ENCODE results near the gene IFNAR1.
A peak's percentile ranks its signal among the peaks of the same experiment; 100 is the strongest.
"Not testable (repeated sequence)": the region's sequence is repeated elsewhere in the genome, so short reads cannot be mapped to it uniquely, and the experiment has no call there.

IFNAR1 gene

DNA sequence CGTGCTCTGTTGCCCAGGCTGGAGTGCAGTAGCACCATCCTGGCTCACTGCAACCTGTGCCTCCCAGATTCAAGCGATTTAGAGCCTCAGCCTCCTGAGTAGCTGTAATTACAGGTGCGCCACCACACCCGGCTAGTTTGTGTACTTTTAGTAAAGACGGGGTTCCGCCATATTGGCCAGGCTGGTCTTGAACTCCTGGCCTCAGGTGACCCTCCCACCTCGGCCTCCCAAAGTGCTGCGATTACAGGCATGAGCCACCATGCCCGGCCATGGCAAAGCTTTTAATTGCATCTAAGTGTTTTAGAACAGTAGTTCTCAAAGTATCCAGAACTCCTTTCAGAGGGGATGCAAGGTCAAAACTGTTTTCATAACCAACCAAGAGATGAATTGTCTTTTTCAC is 53.3 kb downstream of the IFNAR1 start:
- DNase-seq = no peak

GRCh38 chr21:33379934-33380333 is 55.2 kb downstream of the IFNAR1 start:
- DNase-seq = not testable (repeated sequence)

DNA sequence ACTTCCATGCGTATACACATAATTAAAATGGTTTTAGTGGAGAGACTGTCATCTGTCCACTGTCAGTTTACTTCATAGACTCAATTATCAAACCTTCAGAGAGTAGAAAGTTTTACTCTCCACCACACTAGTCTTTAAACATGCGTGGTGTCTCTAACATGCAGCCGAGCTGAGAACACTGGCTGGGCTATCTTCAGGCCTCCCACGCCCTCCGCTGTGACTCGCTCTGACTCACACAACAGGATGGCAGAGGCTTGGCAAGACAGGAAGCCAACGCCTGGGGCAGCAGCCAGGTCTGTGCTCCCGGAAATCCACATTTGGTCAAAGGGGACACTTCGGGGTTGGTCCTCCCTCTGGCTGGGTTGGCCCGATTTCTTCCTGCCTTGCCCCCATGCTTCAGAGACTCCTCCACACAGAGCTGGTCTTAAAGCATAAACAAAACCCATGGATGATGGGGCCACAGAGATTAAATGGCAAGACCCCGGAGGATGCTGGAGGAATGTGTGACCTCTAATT is 55.8 kb downstream of the IFNAR1 start:
- DNase-seq = peak; percentile 84

GRCh38 chr21:33381381-33381780 is 56.6 kb downstream of the IFNAR1 start:
- not testable (repeated sequence) for DNase-seq

GRCh38 chr21:33383056-33383888 is 58.5 kb downstream of the IFNAR1 start:
- peak; percentile 54 for DNase-seq

GRCh38 chr21:33384841-33385331 is 60.1 kb downstream of the IFNAR1 start:
- DNase-seq = no peak

DNA sequence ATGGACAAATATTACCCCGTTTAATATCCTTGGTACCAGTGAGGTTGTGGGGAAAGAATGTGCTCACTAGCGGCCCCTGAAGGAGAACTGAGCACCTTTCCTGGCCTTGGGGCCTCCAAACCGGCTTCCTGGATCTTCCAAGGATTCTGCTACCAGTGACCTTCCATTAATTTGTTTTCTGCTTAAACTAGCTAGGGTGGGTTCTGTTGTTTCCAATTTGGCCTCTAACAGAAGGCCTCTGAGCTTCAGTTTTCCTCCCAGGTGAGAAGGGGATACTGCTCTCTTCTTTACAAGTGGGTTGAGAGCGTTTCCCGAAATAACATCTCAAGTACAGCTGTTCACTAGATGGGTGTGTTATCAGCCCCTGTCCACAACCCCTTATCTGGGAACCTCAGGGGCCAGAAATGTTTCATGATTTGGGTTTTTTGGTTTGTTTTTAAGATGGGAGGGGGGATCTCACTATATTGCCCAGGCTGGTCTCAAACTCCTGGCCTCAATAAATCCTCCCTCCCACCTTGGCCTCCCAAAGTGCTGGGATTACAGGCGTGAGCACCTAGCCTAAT is 61.5 kb downstream of the IFNAR1 start:
- no peak for DNase-seq

GRCh38 chr21:33387294-33387693 is 62.5 kb downstream of the IFNAR1 start:
- DNase-seq = no peak

GRCh38 chr21:33388188-33388587 is 63.4 kb downstream of the IFNAR1 start:
- no peak for DNase-seq

DNA sequence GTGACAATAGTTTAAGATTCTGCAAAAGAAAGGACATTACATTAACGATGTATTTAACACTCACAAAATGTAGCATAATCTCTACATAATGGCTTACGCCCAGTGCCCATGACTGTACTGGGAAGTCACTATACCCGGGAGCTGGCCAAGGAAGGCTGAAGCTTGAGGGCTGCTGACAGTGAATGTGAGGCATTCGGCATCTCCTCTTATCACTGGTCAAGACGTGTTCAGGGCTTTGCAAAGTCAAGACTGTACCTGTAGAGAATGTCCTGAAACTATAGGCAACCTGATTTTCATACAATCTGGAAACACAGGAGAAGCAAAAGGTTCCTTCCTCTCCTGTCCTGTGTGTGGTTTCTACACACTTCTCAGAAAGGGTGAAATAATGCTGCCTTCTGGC is 65.7 kb downstream of the IFNAR1 start:
- no peak for DNase-seq

- DNase-seq = no peak
Measured at GRCh38 chr21:33391656-33392055, 66.9 kb downstream of the IFNAR1 start.

DNA sequence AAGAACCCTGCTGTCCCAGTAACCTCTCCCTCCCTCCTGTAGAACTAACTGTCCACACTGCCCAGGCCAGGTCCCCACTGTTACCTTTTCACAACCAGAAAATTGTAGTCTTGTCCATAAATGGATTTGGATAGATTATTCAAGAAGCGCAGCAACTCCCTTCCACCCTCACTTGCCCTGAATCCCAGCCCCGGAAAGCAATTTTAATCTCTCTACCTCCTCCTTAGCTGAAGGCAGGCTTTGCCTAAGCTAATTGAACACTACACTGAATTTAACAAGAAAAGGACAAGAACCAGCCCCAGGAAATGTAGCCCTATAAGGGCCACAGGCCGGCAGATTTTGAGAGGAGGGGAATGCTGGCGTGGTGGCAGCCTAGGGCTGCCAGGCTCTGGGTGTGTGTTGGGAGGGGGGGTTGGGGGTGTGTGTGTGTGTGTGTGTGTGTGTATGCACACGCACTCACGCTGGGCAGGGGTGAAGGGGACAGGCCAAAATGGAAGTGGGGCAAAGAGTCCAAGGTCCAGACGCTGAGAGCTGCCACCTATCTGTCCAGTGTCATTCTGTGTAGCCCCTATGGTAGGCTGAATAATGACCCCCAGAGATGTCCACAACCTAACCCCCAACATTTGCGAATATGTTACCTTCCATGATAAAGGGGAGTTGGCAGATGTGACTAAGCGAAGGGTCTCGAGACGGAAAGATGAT is 67.7 kb downstream of the IFNAR1 start:
- DNase-seq = no peak

DNA sequence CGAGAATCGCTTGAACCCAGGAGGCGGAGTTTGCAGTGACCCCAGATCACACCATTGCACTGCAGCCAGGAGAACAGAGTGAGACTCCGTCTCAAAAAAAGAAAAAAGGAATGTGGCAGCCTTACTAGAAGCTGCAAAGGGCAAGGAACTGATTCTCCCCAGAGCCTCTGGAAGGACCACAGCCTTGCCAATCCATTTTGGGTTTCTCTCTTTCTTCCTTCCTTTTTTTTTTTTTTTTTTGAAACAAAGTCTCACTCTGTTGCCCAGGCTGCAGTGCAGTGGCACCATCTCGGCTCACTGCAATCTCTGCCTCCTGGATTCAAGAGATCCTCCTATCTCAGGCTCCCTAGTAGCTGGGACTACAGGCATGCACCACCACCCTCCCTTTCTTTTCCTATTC is 68.6 kb downstream of the IFNAR1 start:
- no peak for DNase-seq

DNA sequence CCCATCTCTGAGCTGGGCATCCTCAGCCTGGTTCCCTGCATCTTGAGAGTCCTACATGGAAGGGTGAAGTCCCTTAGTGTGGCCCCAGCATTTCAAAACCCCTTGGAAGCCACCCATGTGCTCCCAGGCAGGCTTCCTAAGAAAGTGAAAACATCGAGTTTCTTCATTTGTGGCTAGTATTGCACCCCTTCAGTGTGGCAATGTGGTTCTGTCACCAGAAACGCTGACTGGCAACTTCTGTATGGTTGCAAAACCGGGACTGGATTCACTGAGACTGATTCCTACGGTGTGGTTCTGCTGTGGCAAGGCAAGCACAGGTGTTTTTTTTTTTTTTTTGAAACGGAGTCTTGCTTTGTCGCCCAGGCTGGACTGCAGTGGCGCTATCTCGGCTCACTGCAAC is 69.5 kb downstream of the IFNAR1 start:
- DNase-seq = no peak

DNA sequence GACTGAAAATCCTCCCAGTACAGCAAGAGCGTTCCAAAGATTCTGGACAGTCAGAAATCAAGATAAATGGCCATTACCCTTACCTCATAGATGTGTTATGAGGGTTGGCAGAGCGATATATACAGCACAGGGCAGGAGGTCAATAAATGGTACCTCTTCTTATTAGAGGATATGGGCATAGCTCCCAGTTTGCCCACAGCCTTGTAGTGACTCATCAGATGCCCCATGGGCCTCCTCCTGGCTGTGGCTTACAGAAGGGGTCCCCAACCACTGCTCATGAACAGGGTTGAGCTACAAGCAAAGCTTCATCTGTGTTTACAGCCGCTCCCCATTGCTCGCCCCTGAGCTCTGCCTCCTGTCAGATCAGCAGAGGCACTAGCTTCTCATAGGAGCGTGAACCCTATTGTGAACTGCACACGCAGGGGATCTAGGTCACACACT is 71.1 kb downstream of the IFNAR1 start:
- no peak for DNase-seq

DNA sequence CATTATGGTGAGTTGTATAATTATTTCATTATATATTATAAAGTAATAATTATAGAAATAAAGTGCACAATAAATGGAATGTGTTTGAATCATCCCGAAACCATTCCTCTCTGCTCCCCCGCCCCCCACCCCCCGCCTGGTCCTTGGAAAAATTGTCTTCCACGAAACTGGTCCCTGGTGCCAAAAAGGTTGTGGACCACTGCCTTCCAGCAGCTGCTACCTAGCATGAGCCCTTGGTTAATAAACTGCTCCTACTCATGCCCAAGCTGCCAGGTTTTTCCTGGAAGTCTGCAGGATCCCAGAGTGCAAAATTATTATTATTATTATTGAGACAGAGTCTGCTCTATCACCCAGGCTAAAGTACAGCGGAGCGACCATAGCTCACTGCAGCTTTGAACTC is 71.7 kb downstream of the IFNAR1 start:
- DNase-seq = no peak

GRCh38 chr21:33396951-33397350 is 72.2 kb downstream of the IFNAR1 start:
- DNase-seq = no peak

- no peak for DNase-seq
Measured at GRCh38 chr21:33397717-33398116, 72.9 kb downstream of the IFNAR1 start.

- DNase-seq = no peak
Measured at GRCh38 chr21:33398361-33398760, 73.6 kb downstream of the IFNAR1 start.

DNA sequence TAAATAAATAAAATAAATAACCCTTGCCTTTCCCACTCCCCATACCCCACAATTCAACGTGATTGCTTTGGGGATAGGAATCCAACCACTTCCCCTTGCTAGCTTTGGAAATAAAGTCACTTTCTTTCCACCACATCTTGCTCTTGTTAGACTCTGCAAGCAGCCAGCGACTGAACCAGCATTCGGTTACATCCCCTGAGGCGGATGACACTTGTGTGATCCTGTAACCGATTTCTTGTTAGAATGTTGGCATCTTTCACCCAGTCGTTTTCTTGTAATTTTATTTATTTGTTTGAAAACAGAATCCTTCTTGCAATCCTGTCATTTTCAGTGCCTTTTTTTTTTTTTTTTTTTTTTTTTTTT is 76.8 kb downstream of the IFNAR1 start:
- no peak for DNase-seq

DNA sequence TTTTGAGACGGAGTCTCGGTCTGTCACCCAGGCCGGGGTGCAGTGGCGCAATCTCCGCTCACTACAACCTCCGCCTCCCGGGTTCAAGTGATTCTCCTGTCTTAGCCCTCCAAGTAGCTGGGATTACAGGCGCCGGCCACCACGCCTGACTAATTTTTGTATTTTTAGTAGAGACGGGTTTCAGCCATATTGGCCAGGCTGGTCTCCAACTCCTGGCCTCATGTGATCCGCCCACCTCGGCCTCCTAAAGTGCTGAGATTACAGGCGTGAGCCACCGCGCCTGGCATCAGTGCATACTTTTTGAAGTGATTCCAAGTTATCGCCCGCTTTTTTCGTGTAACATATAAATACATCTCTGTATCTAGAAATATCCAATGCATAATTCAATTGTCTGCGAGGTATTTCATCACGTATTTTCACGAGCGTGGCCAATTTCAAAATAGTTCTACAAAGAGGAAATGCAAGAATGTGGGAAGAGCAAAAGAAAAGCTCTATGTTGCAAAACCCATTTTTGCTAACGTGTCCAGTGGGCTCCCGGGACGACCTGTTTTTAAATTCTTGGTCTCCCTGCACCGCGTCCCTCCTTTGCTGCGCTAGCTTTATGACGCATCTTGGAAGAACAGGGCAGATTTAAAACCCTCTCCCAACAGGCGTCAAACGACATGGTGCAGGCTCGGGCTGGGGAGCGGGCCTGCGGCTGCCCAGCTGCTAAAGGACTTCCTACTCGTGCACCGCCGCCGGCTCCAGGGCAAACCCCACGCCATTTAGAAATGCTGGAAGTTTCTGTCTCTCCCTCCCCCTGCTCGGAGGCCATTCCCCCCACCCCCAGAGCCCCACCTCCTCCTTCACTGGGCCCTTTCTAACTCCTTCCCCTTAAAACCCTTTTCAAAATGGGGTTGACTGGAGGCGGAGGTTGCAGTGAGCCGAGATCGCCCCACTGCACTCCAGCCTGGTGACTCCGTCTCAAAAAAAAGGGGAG is 77.5 kb downstream of the IFNAR1 start:
- peak; percentile 85 for DNase-seq

GRCh38 chr21:33403128-33403785 is 78.5 kb downstream of the IFNAR1 start, which contains the start of gene IFNGR2:
Gene IFNGR2, plus strand, starts transcription at chr21:33403413. Its CDS starts 131 bp downstream, at chr21:33403544.
- peak; percentile 74 for DNase-seq
